Adrenal gland (tissue), 5 donors: Measurements from ENCODE around the gene MAP3K2.
A peak's percentile ranks its signal among the peaks of the same experiment; 100 is the strongest.

Source experiments
- POLR2A ChIP-seq, 2 donors: fragments of 450-650 bp; IDR thresholded peaks; one replicate each; pipeline ENCODE4 v1.6.1; 2017; ENCODE audit warnings: antibody characterized with exemption in 2 of 2, mild to moderate bottlenecking in 2 of 2, moderate library complexity in 1 of 2
- TF ChIP-seq, protein P1 (sequence below), 6 experiments: fragments of 450-650 bp in 4 of 6; fragments of 200-600 bp in 2 of 6; sonication (generic) in 1 of 6; IDR thresholded peaks; 1 replicate in 5 of 6; 2 replicates in 1 of 6; pipeline versions ENCODE4 v1.5.1 to v1.8.0; 2016 to 2021; ENCODE audit warnings: antibody characterized with exemption in 6 of 6, mild to moderate bottlenecking in 2 of 6, moderate library complexity in 1 of 6
- donor health status: DM: no; HTN: no; CAD: no.

GRCh38 chr2:127387655-127388422 lies at the start of gene MAP3K2:
- TF ChIP-seq, protein P1, sequence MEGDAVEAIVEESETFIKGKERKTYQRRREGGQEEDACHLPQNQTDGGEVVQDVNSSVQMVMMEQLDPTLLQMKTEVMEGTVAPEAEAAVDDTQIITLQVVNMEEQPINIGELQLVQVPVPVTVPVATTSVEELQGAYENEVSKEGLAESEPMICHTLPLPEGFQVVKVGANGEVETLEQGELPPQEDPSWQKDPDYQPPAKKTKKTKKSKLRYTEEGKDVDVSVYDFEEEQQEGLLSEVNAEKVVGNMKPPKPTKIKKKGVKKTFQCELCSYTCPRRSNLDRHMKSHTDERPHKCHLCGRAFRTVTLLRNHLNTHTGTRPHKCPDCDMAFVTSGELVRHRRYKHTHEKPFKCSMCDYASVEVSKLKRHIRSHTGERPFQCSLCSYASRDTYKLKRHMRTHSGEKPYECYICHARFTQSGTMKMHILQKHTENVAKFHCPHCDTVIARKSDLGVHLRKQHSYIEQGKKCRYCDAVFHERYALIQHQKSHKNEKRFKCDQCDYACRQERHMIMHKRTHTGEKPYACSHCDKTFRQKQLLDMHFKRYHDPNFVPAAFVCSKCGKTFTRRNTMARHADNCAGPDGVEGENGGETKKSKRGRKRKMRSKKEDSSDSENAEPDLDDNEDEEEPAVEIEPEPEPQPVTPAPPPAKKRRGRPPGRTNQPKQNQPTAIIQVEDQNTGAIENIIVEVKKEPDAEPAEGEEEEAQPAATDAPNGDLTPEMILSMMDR (IDR thresholded peaks at IDR 0.05) = no peak
- TF ChIP-seq POLR2A (IDR thresholded peaks at IDR 0.05) = peak; percentile 96 to 97
